HG03159 (cell line): ENCODE data around the gene NCKAP5.

Experiments used
- ATAC-seq: cut with Tn5 transposase; IDR thresholded peaks from one replicate; pipeline ENCODE4 v1.9.1; 2021; ENCODE audit warnings: mild to moderate bottlenecking, moderate library complexity; ENCODE audit not compliant: unreplicated experiment

NCKAP5 gene

GRCh38 chr2:133433455-133434451 lies 134.5 kb downstream of the NCKAP5 start:
- no peak for ATAC-seq

- ATAC-seq, result no peak
These were observed 135.5 kb downstream of the NCKAP5 start for GRCh38 chr2:133432778-133433177.

- no peak for ATAC-seq
These were observed 137.0 kb downstream of the NCKAP5 start for GRCh38 chr2:133431289-133431688.

- ATAC-seq, result no peak
These were observed 141.5 kb downstream of the NCKAP5 start for GRCh38 chr2:133426791-133427190.

DNA sequence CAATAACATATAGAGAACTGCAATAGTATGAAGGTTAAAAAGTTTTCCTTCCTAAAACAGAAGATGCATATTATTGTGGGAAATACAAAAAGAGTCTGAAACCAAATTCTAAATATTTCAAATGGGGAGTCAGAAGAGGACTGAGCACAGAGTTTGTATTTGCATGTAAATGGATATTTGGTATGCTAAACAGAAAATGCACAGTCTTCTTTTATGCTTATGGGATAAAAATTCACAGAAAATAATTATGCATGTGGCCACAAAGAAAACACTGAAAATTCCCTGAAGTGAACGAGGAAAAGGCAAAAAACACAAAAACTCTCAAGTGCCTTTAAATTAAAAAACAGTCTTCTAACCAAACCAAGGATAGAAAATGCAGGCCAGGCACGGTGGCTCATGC lies 142.7 kb downstream of the NCKAP5 start:
- no peak for ATAC-seq

DNA sequence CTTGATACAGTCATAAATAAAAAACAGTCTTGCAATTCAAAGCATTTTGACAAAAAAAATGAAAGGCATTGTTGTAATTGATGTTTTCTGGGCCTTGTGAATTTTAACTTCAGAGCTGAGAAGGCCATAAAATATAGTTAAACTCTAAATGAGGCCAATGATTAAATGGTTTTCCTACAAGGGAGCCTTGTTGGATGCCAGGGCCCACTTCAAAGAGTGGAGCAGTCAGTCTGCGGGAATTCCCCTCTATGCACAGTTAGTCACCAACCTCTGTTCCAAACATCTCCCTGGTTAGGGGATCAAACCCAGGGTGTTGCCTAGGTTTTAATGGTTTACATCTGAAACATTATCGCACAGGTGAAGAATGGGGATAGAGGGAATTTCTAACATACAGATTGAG lies 143.4 kb downstream of the NCKAP5 start:
- no peak for ATAC-seq

DNA sequence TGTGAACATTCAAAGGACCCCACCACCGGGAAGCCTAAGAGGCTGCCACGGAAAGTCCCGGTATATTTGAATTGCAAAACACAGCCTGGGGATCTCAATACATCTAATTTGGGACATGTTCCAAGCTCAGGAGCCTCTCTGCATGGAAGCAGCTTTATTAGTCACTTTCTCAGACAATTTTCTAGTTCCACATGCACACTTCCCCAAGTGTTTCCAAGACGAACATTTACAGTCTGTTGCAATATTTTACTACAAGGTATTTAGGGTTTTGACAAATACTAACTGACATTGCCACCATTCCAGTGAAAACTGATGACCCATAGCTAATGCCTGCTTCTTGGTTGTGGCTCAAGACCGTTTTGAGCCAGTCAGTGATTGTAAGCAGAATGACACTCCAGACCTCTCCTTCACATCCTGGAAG lies 145.3 kb downstream of the NCKAP5 start:
- ATAC-seq, result no peak

DNA sequence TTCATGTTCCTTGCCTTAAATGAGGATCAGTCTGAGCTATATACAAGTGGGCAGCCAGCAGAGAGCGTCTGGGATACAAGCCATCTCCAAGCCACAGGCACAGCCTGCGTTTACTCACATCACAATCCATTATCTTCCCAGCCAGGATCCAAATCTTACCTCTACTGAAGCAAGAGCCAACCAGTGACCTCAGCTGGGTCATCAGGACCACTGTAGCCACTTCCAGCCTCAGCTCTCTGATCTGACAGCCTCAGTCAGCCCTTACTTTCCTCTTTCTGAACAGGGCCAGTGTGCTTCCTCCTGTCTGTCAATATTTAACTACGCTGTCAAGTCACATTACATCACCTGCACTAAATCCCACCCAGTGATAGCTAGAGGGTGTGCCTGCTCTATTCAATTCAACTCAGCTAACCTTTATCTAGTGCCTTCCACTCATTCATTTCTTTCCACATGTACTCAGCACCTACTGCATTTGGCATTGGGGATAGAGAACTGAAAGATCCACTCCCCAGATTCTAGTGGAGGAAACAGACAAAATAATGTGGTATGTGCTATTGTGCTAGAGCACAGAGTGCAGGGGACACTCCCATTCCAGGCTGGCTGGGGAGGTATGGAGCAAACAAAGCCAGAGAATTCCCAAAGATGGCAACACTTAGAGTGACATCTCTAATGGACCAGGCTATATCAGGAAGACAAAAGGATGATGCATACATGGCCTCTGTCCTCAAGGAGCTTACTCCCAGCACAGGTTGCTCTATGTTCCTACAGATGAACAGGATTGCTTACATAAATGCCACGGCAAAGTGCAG lies 146.5 kb downstream of the NCKAP5 start:
- peak; percentile 98 for ATAC-seq

DNA sequence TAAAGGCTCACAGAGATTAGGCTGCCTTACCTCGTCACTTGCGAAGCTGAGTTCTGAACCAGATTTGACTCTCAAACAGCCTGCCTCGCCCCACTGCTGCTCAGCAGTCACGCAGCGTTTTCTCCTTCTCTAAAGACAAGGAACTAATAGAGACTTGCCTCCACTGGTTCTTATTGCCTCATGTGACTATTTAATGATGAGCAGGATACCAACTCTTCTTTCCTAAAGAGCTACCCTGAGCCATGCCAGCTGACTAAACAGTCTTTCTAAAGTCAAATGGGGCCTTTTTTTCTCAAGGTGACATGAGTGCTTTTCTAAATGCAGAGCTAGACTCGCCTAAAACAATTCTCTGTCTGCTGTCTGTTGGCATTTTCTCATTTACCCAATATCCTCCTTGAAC lies 147.5 kb downstream of the NCKAP5 start:
- no peak for ATAC-seq

GRCh38 chr2:133418671-133419070 lies 149.6 kb downstream of the NCKAP5 start:
- ATAC-seq, result no peak

DNA sequence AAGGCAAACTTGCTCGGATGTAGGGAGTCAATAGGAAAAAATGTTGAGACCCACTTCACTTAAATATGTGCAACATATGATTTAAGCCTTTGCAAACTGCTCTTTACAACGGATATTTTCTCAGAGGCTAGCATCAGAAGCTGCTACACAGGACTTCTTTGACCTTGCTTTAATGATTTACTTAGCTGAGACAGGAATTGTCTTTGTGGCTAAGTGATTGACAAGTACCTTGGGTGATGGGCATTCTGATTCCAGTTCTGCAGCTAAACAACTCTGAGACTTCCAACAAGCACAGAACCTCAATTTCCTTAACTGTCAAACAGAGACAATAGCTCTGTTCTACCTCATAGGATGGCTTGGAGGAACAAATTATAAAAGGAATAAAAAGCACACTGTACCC lies 150.2 kb downstream of the NCKAP5 start:
- ATAC-seq, result no peak

DNA sequence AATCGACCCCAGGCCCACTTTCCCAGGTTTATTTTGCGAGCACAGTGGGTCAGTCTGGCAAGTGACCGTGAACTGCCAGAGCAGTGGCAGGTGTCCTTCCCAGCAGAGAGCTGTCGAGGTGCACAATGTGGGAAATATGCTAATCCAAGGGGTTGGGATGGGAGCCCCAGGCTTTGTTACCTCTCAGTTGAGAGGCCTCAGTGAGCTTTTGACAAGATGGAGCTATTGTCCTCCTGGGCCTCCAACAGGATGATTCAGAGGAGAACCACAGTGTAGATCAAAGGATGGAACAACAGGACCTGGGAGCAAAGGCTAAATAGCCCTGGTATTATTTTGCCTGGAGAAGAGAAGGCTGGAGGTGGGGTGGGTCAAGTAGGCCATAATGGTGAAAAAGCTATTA lies 150.8 kb downstream of the NCKAP5 start:
- ATAC-seq, result no peak

- no peak for ATAC-seq
These were observed 151.5 kb downstream of the NCKAP5 start for GRCh38 chr2:133416736-133417135.

DNA sequence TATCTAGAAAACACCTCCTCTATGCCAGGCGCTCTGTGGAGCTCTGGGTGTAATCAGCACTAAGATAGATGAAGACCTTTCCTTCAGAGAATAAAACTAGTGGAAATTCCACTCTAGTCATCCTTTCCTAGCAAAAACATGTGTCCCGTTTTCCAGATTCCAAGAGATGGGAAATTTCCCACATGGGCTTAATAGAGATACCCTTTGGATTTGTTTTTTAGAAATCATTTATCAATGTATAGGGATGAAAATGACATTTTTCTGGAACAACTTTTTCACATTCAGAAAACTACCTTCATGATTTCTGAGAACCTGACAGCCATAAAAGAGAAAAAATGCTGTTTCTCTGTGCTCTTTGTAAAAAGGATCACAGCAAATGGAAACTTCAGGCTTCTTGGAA lies 152.1 kb downstream of the NCKAP5 start:
- no peak for ATAC-seq

DNA sequence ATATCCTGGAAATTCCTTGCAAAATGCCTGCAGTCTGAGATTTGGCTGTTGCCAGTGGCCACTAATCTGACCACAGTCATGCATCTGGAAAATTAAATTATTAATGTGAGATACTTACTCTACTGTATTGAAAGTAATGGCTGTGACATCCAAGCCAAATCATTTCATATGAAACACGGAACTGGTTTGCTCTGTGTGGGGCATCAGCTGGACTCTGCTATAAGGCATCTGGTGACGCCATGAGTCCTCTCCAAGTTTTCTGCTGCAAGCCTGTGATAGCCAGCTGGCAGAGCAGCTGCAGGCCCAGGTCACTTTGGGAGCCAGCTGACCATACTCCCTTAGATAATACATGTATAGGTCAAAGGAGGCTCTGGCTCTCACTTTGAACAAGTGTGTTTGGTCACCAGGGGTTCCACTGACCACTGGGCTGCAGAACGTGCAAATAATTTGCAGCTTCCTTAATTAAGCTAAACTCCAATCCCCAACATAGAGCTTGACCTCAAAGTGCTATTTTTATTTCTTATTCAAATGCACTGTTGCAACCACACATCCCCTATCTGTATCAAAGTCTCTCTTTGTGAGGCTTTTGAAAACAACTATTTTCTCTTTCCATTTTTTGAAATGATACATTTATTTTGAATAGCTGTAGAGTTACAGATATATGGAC lies 152.9 kb downstream of the NCKAP5 start:
- ATAC-seq, result no peak

DNA sequence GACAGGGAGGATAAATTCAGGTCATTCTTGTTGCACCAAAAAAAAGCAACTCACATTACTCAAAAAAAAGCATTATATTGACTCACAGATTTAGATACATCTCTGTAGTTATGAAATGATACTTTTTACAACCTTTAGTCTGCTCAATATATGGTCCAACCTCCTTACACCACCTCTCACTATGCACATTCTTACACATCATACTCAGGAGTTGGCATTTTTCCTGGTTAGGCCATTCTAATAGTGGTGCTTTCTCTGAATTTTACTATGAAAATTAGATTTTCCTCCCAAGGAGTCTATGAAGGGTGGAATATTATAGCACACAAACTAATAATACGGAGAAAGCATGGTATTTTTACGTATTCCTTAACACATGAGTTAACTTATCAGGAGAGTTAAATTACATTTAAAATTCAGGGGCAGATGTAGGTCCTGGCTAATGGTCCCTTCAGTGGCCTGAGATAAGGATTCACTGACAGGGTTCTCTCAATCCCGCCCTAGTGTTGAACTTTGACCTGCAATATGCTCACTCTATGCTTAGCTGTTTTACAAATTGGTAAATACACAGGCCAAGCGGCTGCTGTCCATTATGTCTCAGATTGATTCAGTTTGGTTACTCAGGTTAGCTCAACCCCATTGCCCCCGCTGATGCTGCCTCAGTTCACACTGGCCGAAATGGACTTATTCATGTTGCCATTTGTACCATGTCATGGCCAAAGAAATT lies 153.6 kb downstream of the NCKAP5 start:
- ATAC-seq, result no peak

DNA sequence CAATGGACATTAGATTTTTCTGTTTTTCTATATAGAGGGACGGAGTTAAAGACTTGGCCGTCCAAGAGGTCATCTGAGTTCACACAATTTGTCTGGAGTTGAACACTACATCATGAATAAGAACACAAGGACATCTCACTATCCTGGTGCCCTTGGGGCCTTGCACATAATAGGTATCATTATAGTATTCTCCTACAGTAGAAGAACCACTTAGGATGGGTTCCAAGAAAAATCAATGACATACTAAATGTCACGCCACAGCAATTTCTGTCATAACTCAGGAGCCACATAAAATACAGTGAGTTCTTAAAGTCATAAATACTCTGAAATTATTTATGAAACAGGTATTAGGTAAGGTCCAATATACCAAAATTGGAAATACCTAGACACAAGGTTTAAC lies 154.4 kb downstream of the NCKAP5 start:
- ATAC-seq, result no peak

- no peak for ATAC-seq
These were observed 155.6 kb downstream of the NCKAP5 start for GRCh38 chr2:133412694-133413093.

DNA sequence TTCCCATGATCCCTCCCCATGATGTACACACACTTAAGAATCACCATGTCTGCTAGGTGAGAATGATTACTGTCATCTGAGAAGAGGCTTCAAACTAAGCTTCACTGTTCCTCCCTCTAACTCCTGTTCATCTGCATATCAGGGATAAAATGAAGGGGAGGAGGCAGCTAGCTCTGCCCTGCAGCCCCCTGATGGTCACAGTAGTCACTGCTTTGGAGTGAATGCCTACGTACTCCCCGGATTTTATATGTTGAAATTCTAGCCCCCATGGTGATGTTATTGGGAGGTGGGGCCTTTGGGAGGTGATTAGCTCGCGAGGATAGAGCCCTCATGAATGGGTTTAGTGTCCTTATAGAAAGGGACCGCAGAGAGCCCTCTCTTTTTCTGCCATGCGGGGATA lies 156.4 kb downstream of the NCKAP5 start:
- ATAC-seq, result no peak

GRCh38 chr2:133411101-133411500 lies 157.2 kb downstream of the NCKAP5 start:
- ATAC-seq, result no peak
